OCI-LY1 (cell line): ENCODE results near the gene GATAD2A.

ENCODE experiments used
- CTCF ChIP-seq: fragments of 200-600 bp; sonication (generic), shearing (Covaris generic); IDR thresholded peaks from 2 replicates; pipeline ENCODE4 v1.5.1; 2017; ENCODE audit warnings: mild to moderate bottlenecking, antibody characterized with exemption, low read length, moderate library complexity, mixed read lengths
- EZH2 ChIP-seq: fragments of 200-600 bp; sonication (generic), shearing (Covaris generic); IDR thresholded peaks from 2 replicates; pipeline ENCODE4 v1.8.0; 2017; ENCODE audit warnings: borderline replicate concordance, mixed run types, mild to moderate bottlenecking, antibody characterized with exemption, low read length, moderate library complexity, mixed read lengths

GRCh38 chr19:19551853-19552192 is 146.3 kb downstream of the GATAD2A start:
- TF ChIP-seq CTCF (no peak), EZH2 (no peak)
